Parathyroid adenoma (tissue), 2 donors: ENCODE data around the gene COL4A1.

Source experiments
- H2AFZ ChIP-seq: fragments of 300-600 bp; sonication (generic); one replicate; pipeline ENCODE4 v1.7.0; 2017; ENCODE audit warnings: antibody characterized with exemption, mild to moderate bottlenecking
- H3K27ac ChIP-seq: fragments of 300-600 bp; sonication (generic); one replicate; pipeline ENCODE4 v1.7.0; 2017
- H3K27me3 ChIP-seq: fragments of 300-600 bp; sonication (generic); one replicate; pipeline ENCODE4 v1.7.0; 2017; ENCODE audit warnings: low read length; ENCODE audit not compliant: control insufficient read depth, insufficient read depth
- H3K36me3 ChIP-seq: fragments of 300-600 bp; sonication (generic); one replicate; pipeline ENCODE4 v1.7.0; 2017; ENCODE audit warnings: low read length; ENCODE audit not compliant: control insufficient read depth, insufficient read depth
- H3K4me1 ChIP-seq: fragments of 300-600 bp; sonication (generic); one replicate; pipeline ENCODE4 v1.7.0; 2017; ENCODE audit warnings: control low read depth
- H3K4me2 ChIP-seq: fragments of 300-600 bp; sonication (generic); one replicate; pipeline ENCODE4 v1.7.0; 2017; ENCODE audit warnings: low read length
- H3K4me3 ChIP-seq: fragments of 300-600 bp; sonication (generic); one replicate; pipeline ENCODE4 v1.7.0; 2017; ENCODE audit warnings: low read depth, low read length
- H3K79me2 ChIP-seq: fragments of 300-600 bp; sonication (generic); one replicate; pipeline ENCODE4 v1.7.0; 2017; ENCODE audit warnings: control low read depth
- H3K9ac ChIP-seq: fragments of 300-600 bp; sonication (generic); one replicate; pipeline ENCODE4 v1.7.0; 2017; ENCODE audit warnings: mild to moderate bottlenecking
- H3K9me3 ChIP-seq: fragments of 300-600 bp; sonication (generic); one replicate; pipeline ENCODE4 v1.7.0; 2017; ENCODE audit warnings: low read length; ENCODE audit not compliant: control insufficient read depth
- TF ChIP-seq, protein P1 (sequence below): fragments of 300-600 bp; sonication (generic); IDR thresholded peaks from one replicate; pipeline ENCODE4 v1.7.0; 2017; ENCODE audit warnings: antibody characterized with exemption, mild to moderate bottlenecking
- donor health status: primary hyperparathyroidism.

Gene COL4A1

DNA sequence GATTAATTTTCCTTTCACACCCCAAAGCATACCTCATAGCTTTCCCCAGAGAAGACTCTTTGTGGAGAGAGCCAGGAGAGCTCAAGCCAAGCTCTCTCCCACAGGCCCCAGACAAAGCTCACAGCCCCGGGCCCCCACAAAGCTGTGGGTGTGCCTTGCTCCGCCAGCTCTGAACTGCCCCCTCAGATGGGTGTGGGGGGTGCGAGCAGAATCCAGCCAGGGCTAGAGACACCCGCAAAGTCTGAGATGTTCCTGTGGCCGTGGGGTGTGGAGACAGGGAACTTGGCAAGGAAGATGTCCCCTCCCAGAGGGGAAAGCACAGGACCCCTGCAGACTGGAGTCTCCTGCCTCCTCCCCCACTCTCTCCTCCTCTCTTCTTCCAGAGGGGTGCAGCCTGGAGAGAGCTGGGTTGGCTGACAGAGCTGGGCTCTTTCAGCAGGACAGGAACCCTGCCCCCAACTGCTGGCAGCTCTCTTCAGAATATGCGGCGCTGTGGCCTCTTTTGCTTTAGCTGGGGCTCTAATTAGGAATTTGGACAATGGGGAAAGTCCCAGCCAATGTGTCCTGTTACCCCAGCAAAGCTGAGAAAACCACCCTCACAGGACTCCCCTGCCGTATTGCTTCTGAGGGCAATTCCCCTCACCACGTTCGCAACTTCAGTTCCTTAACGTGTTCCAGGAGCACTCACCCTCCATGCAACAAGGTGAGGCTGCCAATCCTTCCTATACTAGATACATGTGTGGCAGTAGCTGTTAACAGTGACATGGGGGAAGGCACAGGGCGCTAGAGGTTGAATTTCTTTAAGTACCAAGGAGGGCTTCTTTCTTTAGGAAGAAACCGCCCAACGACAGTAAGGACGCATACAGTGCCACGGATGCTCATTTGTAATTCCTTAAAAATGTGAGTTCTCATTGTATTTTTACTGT is 170.0 kb downstream of the COL4A1 start:
- no peak overlapping the region for H3K9ac ChIP-seq
- no peak overlapping the region for H2AFZ ChIP-seq
- H3K4me2 ChIP-seq = no peak overlapping the region
- no peaks in the 10 kb centered on the region for H3K4me1 ChIP-seq
- H3K27me3 ChIP-seq = no peaks in the 10 kb centered on the region
- no peaks in the 10 kb centered on the region for H3K36me3 ChIP-seq
- TF ChIP-seq, protein P1, sequence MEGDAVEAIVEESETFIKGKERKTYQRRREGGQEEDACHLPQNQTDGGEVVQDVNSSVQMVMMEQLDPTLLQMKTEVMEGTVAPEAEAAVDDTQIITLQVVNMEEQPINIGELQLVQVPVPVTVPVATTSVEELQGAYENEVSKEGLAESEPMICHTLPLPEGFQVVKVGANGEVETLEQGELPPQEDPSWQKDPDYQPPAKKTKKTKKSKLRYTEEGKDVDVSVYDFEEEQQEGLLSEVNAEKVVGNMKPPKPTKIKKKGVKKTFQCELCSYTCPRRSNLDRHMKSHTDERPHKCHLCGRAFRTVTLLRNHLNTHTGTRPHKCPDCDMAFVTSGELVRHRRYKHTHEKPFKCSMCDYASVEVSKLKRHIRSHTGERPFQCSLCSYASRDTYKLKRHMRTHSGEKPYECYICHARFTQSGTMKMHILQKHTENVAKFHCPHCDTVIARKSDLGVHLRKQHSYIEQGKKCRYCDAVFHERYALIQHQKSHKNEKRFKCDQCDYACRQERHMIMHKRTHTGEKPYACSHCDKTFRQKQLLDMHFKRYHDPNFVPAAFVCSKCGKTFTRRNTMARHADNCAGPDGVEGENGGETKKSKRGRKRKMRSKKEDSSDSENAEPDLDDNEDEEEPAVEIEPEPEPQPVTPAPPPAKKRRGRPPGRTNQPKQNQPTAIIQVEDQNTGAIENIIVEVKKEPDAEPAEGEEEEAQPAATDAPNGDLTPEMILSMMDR = no peak
- H3K79me2 ChIP-seq = no peaks in the 10 kb centered on the region
- no peak overlapping the region for H3K27ac ChIP-seq
- no peak overlapping the region for H3K4me3 ChIP-seq
- no peaks in the 10 kb centered on the region for H3K9me3 ChIP-seq

DNA sequence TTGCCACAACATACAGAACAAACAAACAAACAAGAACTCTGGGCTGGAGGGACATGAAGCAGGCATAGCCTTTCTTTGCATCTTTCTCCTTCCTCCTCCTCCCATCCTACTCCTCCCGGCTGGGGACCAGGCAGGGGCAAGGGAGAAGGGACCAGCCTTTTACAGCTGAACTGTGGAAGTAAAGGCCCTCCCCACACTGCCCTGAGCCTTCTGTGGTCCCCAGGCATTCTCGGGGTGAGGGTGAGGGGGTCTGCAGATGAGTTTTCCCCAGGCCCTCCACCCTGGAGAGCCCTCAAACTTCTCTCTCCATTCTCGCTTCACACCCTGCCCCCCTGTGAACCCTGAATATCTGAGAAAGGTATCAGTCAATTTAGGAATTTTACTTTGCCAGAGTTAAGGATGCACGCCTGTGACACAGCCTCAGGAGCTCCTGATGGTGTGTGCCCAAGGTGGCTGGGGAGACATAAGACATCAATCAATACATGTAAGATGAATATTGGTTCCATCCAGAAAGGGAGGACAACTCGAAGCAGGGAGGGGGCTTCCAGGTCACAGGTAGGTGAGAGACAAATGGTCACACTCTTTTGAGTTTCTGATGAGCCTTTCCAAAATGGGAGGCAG is 170.9 kb downstream of the COL4A1 start:
- no peak overlapping the region for H3K4me2 ChIP-seq
- H3K4me1 ChIP-seq = no peaks in the 10 kb centered on the region
- no peaks in the 10 kb centered on the region for H3K79me2 ChIP-seq
- no peak overlapping the region for H3K27ac ChIP-seq
- no peaks in the 10 kb centered on the region for H3K36me3 ChIP-seq
- TF ChIP-seq, protein P1 = no peak
- H3K27me3 ChIP-seq = no peaks in the 10 kb centered on the region
- H3K4me3 ChIP-seq = no peak overlapping the region
- H2AFZ ChIP-seq = no peak overlapping the region
- H3K9ac ChIP-seq = no peak overlapping the region
- H3K9me3 ChIP-seq = no peaks in the 10 kb centered on the region

- H3K27ac ChIP-seq = no peak overlapping the region
- H3K4me3 ChIP-seq = no peak overlapping the region
- H3K9me3 ChIP-seq = no peaks in the 10 kb centered on the region
- no peak overlapping the region for H2AFZ ChIP-seq
- H3K27me3 ChIP-seq = no peaks in the 10 kb centered on the region
- H3K4me1 ChIP-seq = no peaks in the 10 kb centered on the region
- H3K4me2 ChIP-seq = no peak overlapping the region
- TF ChIP-seq, protein P1 = no peak
- H3K79me2 ChIP-seq = no peaks in the 10 kb centered on the region
- no peak overlapping the region for H3K9ac ChIP-seq
- H3K36me3 ChIP-seq = no peaks in the 10 kb centered on the region
These were observed 172.2 kb downstream of the COL4A1 start for GRCh38 chr13:110134801-110135200.

DNA sequence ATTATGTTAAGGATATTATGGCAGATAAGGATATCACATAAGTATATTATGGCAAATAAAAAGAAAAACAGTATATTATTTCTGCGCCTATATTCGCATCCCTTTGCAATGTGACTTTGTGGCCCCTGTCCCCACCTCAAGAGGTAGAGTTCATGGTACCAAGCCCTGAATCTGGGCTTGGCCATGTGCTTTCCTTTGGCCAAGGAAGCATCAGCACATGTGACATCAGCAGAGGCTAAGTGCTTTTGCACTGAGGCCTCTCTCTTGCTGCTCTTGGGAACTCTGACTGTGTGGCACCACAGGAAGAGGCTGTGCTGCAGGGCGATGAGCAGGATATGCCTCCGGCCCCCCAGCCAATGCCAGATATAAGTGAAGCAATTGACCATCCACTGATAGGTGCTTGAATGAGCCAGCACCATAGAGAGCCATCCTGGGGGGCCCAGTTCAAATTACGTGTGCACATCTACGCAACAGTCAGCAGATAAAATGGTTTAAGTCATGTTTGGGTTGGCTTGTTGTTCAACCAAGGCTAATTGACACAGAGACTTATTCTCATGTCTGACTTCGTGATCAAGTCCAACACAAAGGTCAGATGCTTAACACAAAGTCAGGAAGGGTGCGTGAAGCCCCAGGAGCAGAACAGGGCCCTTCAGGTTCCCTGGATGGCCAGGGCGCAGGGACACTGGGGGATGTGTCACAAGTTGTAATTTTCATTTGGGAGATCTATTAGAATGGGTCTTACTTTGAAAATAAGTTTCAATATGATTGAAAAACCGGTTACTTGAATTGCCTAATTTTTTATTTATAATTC is 173.3 kb downstream of the COL4A1 start:
- no peak overlapping the region for H3K27ac ChIP-seq

More for the DNA sequence above, 173.3 kb downstream of the COL4A1 start:
- no peak overlapping the region for H3K4me3 ChIP-seq
- H3K79me2 ChIP-seq = no peaks in the 10 kb centered on the region
- H3K9me3 ChIP-seq = no peaks in the 10 kb centered on the region
- no peak overlapping the region for H3K9ac ChIP-seq
- no peaks in the 10 kb centered on the region for H3K27me3 ChIP-seq
- H3K4me1 ChIP-seq = no peaks in the 10 kb centered on the region
- TF ChIP-seq, protein P1 = no peak
- H3K4me2 ChIP-seq = no peak overlapping the region
- H2AFZ ChIP-seq = no peak overlapping the region
- no peaks in the 10 kb centered on the region for H3K36me3 ChIP-seq
